ENCODE measurements around the gene MMP24OS. TPM values are rescaled to one million over a fixed set of nuclear protein-coding genes. Genes with fewer than 3 reads are reported as not detected.

MMP24OS gene
- total RNA-seq, 1 experiment from 2014 or later, result 59.6 TPM

DNA sequence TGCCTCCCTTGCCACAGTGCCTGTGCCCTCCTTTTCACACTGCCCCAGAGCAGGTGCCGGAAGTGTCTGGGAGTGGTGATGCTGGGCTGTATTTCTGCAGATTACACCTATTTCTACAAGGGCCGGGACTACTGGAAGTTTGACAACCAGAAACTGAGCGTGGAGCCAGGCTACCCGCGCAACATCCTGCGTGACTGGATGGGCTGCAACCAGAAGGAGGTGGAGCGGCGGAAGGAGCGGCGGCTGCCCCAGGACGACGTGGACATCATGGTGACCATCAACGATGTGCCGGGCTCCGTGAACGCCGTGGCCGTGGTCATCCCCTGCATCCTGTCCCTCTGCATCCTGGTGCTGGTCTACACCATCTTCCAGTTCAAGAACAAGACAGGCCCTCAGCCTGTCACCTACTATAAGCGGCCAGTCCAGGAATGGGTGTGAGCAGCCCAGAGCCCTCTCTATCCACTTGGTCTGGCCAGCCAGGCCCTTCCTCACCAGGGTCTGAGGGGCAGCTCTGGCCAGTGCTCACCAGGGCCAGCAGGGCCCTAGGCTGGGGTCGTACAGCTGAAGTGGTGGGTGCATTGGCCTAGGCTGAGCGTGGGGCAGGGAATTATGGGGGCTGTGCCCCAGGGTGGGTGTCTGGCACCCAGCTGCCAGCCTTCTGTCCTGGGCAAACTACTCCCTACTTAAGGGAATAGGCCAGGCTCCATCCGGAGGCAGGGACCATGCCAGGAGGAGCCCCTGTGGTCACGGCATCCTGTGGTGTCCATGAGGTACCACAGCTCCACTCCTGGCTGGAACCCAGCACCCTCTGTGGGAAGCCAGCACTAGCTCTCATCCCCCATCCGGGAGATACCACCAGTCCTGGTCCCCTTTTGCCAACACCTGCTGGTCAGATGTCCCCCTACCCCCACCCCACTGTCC is 3.5 kb downstream of the MMP24OS start:
- peaks cover 9 to 22% of the 10 kb centered on the region in 2 experiments for H3K36me3 ChIP-seq (ENCODE audit: control insufficient read depth in 1 of 2, insufficient read depth in 2 of 2, low read length in 2 of 2)
- peaks cover 7 to 23% of the 10 kb centered on the region in 2 experiments; a peak in 3 of 4 replicates for H3K4me1 ChIP-seq (ENCODE audit: control insufficient read depth in 1 of 2, insufficient read depth in 2 of 2, low read length in 2 of 2)
- no peak overlapping the region for H3K9ac ChIP-seq (ENCODE audit: low read length)
- H4K20me1 ChIP-seq (ENCODE audit: insufficient read depth), result no peaks in the 10 kb centered on the region
- no peak overlapping the region for H2AFZ ChIP-seq (ENCODE audit: low read depth, low read length, poor library complexity, severe bottlenecking)
- H3K27me3 ChIP-seq (ENCODE audit: insufficient read depth, low read length), result no peaks in the 10 kb centered on the region
- intact Hi-C loops (cut with micrococcal nuclease), result no loop called here
- DNase-seq (ENCODE audit: low read depth, low spot score), result no peak
- peaks cover 23% of the 10 kb centered on the region; the same call in 1 of the 2 replicates for H3K79me2 ChIP-seq (ENCODE audit: insufficient read depth, low read length)
- RAD21 ChIA-PET (ENCODE audit: low non-redundant PET in 1 of 2, low total read pairs in 2 of 2, uncharacterized antibody in 2 of 2, unreplicated experiment in 2 of 2), result no interaction called here
- no peak for ATAC-seq
- no TSS peak for BruUV-seq (replicated peaks)
- no peak for TF ChIP-seq SIN3A (IDR thresholded peaks at IDR 0.05; ENCODE audit: low read depth)
- CTCF ChIA-PET, result no interaction called here
- no peaks in the 10 kb centered on the region for H3K9me2 ChIP-seq (ENCODE audit: insufficient read depth)
- H3K4me2 ChIP-seq (ENCODE audit: low read length), result no peak overlapping the region
- POLR2A ChIA-PET, result no interaction called here
- no peak overlapping the region for H3K27ac ChIP-seq (ENCODE audit: low read depth, low read length)
- H3K9me3 ChIP-seq (ENCODE audit: control insufficient read depth in 1 of 2, insufficient read depth in 1 of 2, low read depth in 1 of 2, low read length in 2 of 2), result no peaks in the 10 kb centered on the region
- H3K4me3 ChIP-seq (replicated peaks in 1 of 2; ENCODE audit: low read depth in 1 of 2, low read length in 2 of 2), result no peak overlapping the region

- CTCF ChIA-PET, result interaction anchor here (1.2 kb wide), 1 partner anchor 10 kb away, joined by 4 read pairs; no protein-coding TSS in a partner anchor
- Histone ChIP-seq H3K79me2 (ENCODE audit: insufficient read depth, low read length) (peaks cover 18% of the 10 kb centered on the region; the same call in 1 of the 2 replicates), H3K9me2 (ENCODE audit: insufficient read depth) (no peaks in the 10 kb centered on the region), H3K4me3 (replicated peaks in 1 of 2; ENCODE audit: low read depth in 1 of 2, low read length in 2 of 2) (no peak overlapping the region), H3K9me3 (ENCODE audit: control insufficient read depth in 1 of 2, insufficient read depth in 1 of 2, low read depth in 1 of 2, low read length in 2 of 2) (no peaks in the 10 kb centered on the region), H2AFZ (ENCODE audit: low read depth, low read length, poor library complexity, severe bottlenecking) (no peak overlapping the region), H3K36me3 (ENCODE audit: control insufficient read depth in 1 of 2, insufficient read depth in 2 of 2, low read length in 2 of 2) (peaks cover 5 to 14% of the 10 kb centered on the region in 2 experiments), H3K27ac (ENCODE audit: low read depth, low read length) (no peak overlapping the region), H3K27me3 (ENCODE audit: insufficient read depth, low read length) (no peaks in the 10 kb centered on the region), H3K9ac (ENCODE audit: low read length) (no peak overlapping the region), H3K4me2 (ENCODE audit: low read length) (no peak overlapping the region), H3K4me1 (ENCODE audit: control insufficient read depth in 1 of 2, insufficient read depth in 2 of 2, low read length in 2 of 2) (peaks cover 7 to 23% of the 10 kb centered on the region in 2 experiments; a peak in 3 of 4 replicates), H4K20me1 (ENCODE audit: insufficient read depth) (no peaks in the 10 kb centered on the region)
- RAD21 ChIA-PET (ENCODE audit: low non-redundant PET in 1 of 2, low total read pairs in 2 of 2, uncharacterized antibody in 2 of 2, unreplicated experiment in 2 of 2), result no interaction called here
- intact Hi-C loops (cut with micrococcal nuclease), result no loop called here
- POLR2A ChIA-PET, result interaction anchor here (1.1 kb wide), 1 partner anchor 11 kb away, joined by 3 read pairs; the partner anchor contains the start of gene EIF6
- BruUV-seq (replicated peaks), result no TSS peak
- DNase-seq (ENCODE audit: low read depth, low spot score) (no peak), ATAC-seq (no peak)
- TF ChIP-seq JUND (IDR thresholded peaks at IDR 0.05) (no peak), EZH2phosphoT487 (IDR thresholded peaks at IDR 0.05; ENCODE audit: borderline replicate concordance) (no peak), ZBTB33 (IDR thresholded peaks at IDR 0.05; ENCODE audit: extremely low read depth, insufficient replicate concordance, low read length) (no peak)
Measured at GRCh38 chr20:35273449-35274171, 4.3 kb downstream of the MMP24OS start.

All from HCT116 (cell line).